Skin epidermis (tissue), 12 donors: ENCODE results near the gene DMD.

ENCODE experiments used
- H3K27ac ChIP-seq, 21 experiments: fragments of 200-600 bp; sonication (generic) in 11 of 21; one replicate each; pipeline ENCODE4 v1.5.0; 2020; ENCODE audit warnings: mild to moderate bottlenecking in 3 of 21, inconsistent platforms in 2 of 21, moderate library complexity in 2 of 21
- H3K4me3 ChIP-seq, 7 experiments: fragments of 200-600 bp; sonication (generic) in 2 of 7; one replicate each; pipeline ENCODE4 v1.5.0; 2020; ENCODE audit warnings: inconsistent platforms in 2 of 7, mild to moderate bottlenecking in 2 of 7, moderate library complexity in 1 of 7

Gene DMD

GRCh38 chrX:31314921-31315320 lies 1896.4 kb downstream of the DMD start:
- no peak overlapping the region for H3K4me3 ChIP-seq
- H3K27ac ChIP-seq: no peak overlapping the region

DNA sequence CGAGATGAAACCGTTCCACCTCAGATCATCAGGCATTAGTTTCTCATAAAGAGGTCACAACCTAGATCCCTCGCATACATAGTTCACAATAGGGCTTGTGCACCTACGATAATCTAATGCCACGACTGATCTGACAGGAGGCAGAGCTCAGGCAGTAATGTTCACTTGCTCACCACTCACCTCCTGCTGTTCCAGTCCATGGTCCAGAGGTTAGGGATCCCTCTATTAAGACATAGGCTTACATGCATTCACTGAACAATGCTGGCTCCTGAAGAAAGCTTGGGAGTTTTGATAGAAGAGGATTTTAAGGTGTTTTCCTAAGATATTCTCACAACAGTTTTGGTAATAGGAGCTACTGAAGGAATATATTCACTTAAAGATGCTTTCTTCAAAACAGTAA lies 1903.4 kb downstream of the DMD start:
- no peak overlapping the region for H3K27ac ChIP-seq

DNA sequence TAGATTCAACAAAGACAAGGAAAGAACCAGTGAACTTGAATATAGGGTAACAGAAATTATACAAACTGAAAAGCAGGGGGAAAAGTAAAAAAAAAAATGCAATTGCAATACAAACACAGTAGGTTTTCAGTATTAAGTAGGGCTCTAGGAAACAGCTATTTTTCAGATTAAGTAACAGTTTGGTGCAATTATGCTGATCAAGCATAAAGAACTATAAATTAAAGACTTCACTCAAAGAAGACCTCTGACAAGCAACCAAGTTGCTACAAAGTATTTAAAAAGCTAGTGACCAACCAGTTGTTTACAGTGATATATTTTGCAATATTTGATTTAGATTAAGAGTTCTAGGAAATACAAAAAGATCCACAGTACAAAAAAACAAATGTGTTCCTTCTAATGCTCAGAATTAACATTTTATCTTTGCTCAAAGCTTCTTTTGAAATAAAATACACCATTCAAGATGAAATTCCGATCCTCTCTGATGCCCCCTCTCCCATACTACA lies 1908.7 kb downstream of the DMD start:
- Histone ChIP-seq H3K27ac (no peak overlapping the region), H3K4me3 (no peak overlapping the region)

More for the DNA sequence above, 1903.4 kb downstream of the DMD start:
- H3K4me3 ChIP-seq: no peak overlapping the region

GRCh38 chrX:31301941-31302340 lies 1909.4 kb downstream of the DMD start:
- Histone ChIP-seq H3K27ac (no peak overlapping the region), H3K4me3 (no peak overlapping the region)

DNA sequence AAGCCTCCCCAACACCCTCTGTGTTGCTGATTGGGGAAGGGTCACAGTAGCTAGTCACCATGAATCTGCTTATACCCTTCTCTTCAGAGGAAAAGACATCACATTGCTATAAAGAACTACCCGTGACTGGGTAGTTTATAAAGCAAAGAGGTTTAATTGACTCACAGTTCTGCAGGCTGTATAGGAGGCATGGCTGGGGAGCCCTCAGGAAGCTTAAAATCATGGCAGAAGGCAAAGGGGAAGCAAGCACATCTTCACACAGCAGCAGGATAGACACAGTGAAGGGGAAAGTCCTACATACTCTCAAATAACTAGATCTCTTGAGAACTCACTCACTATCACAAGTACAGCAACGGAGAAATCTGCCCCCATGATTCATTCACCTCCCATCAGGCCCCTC lies 1910.1 kb downstream of the DMD start:
- Histone ChIP-seq H3K4me3 (no peak overlapping the region), H3K27ac (no peak overlapping the region)

DNA sequence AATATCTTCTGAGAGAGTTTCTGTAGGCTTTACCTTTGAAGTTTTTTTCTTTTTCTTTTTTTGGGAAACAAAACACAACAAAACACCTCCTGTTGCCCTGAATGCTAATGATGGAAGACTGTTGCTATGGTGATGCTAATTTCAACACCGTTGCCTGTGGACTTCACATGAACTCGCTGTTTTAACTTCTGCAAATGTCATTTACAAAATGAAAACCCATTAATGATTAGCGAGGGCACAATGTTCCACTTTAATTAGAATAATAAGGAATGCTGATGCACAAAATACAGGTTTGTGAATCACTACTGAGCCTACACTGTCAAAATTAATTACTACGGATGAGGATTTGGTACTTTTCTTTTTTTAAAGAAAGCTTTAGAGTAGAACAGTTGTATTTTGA lies 1912.4 kb downstream of the DMD start:
- Histone ChIP-seq H3K27ac (peak overlapping the region in 1 of 21 experiments; percentile 7), H3K4me3 (no peak overlapping the region)

DNA sequence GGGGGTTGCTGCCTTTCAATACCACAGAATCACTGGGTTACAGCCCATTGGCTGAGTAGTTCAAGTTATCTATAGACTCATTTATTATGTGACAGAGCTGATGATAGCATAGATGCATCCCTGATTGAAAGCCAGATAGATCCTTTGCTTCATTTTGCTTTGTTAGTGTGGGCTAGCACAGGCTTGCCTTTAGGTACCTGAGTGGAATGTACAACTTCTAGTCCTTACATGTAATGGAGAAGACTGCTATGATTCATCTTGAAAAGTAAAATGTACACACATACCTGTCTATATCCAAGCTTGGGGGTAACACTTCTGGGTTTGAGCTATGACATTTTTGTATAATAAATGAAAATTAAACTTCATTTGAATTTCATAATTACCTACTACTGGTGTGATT lies 1913.5 kb downstream of the DMD start:
- no peak overlapping the region for H3K27ac ChIP-seq
- no peak overlapping the region for H3K4me3 ChIP-seq

DNA sequence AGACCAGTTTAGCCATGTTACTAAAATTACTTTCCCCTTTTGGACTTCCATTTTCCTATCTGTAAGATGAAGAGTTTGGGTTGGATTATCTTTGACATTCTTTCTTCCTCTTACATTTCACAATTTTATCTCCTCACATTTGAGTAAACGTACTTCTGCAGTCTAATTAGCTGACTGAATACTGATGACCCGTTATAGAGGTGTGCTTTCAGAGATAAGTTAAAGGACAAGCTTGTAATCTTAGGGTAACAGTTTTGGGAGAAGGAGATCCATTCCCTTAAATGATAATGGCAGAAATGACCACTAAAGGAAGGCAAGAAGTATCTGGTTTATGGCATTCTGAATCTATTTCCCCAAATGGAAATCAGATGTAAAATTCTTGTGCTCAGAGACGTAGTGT lies 1916.9 kb downstream of the DMD start:
- no peak overlapping the region for H3K4me3 ChIP-seq
- no peak overlapping the region for H3K27ac ChIP-seq

DNA sequence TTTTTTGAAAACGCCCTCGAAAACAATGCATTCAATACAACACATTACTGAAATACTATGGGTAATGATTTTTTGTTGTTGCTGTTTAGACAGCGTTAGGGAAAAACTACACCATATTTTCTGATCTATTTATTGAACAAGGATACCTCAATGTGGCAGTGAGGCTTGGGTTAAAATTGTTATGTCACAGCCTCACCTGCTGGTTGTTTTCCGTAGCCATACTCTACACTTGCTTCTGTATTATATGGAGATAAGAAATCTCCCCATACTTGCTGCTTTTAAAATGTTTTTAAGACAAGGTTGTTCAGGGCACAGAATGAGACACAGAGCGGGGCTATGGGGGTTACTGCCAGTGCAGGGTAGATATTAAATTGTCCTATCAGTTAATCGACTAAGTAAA lies 1917.9 kb downstream of the DMD start:
- H3K27ac ChIP-seq: no peak overlapping the region
- H3K4me3 ChIP-seq: no peak overlapping the region

DNA sequence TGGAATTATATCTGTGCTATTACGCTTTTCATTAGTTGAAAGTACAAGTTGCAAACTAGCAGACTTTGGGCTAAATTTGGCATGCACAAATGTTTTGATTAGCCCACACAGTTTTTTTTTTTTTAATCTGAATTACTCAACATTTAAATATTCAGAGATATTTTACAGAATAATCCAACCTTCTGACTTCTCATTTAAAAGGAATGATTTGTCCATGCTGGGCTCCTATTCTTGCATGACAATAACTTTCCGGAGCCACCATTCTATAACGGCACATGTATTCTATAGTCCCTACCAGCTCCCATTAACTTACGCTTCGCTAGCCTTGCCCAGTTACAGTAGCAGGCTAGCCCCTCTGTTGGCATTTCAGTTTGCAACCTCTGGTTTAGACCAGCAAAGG lies 1920.2 kb downstream of the DMD start:
- no peak overlapping the region for H3K4me3 ChIP-seq
- no peak overlapping the region for H3K27ac ChIP-seq

- H3K27ac ChIP-seq: no peak overlapping the region
- H3K4me3 ChIP-seq: no peak overlapping the region
These were observed 1923.5 kb downstream of the DMD start for GRCh38 chrX:31287861-31288260.

DNA sequence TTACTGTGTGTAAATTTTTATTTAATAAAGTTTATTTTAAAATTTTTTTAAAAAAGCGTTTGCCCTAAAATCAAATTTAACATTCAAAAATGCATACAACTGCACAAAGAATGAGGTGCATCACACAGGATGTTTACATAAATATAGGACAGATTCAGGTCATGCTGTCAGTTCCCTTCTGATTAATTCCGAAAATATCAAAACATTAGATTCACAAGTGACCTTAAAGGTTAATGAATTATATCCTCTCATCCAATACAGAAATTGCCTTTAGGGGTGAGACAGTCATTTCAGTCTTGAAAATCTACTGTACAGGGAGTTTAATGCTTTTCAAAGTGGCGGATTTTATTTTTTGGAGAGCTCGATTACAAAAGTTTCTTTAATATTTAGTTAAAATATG lies 1930.8 kb downstream of the DMD start:
- H3K4me3 ChIP-seq: no peak overlapping the region

GRCh38 chrX:31279359-31279758 lies 1932.0 kb downstream of the DMD start:
- H3K4me3 ChIP-seq: no peak overlapping the region

More for the DNA sequence above, 1930.8 kb downstream of the DMD start:
- H3K27ac ChIP-seq: no peak overlapping the region

DNA sequence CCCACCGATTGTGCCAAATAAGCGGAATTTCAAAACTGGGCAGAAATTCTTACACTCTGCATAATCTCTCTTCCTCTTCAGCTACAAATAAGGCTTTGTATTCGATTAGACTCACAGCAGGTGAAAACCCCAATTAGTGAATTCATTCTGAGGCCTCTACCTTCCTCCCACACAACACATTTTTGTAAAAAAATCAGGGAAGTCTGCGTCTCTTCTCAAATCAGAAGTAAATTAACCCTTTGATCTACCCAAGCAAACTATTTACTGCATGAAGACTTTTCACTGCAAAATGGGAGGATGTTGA lies 1938.9 kb downstream of the DMD start:
- no peak overlapping the region for H3K27ac ChIP-seq
- no peak overlapping the region for H3K4me3 ChIP-seq

More at GRCh38 chrX:31279359-31279758, 1932.0 kb downstream of the DMD start:
- H3K27ac ChIP-seq: no peak overlapping the region

DNA sequence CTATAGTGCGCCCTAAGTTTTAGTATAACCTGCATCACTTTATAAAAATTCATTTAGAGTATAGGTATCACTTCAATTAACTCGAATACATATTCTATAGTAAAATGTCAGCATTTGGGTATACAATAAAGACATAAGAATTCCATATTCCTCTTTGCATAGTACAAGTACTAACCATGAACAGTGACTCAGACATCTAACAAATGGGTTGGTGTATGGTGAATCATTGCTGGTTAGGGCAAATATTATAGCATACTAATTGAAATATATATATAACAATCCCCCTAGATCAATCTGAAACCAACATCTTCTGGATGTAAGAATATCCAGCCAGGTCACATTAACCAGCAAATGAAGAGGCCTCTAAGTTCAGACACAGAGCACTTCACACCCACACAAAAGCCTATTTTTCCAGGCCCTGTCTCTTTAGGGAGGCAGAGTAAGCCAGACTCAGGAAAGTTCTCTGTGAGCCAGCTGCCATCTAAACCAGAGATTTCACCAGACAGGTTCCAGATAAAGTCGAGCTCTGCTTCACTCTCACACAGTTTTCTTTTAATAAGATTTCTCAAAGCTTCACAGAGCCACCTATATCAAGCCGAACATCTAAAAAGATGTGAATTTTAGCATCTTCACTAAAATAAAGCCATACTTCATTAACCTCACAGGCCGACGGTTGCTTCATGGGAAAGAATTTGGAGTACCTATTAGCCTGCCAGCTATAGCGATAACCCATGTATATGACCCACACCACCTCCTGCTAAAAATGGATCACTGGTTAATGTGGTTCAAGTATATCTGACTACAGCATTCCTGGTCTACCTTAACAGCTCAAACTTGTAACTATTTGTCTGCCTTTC lies 1939.5 kb downstream of the DMD start:
- Histone ChIP-seq H3K4me3 (no peak overlapping the region), H3K27ac (no peak overlapping the region)

GRCh38 chrX:31269914-31270313 lies 1941.4 kb downstream of the DMD start:
- no peak overlapping the region for H3K4me3 ChIP-seq
- H3K27ac ChIP-seq: no peak overlapping the region

- H3K4me3 ChIP-seq: no peak overlapping the region
- H3K27ac ChIP-seq: no peak overlapping the region
These were observed 1943.0 kb downstream of the DMD start for GRCh38 chrX:31268359-31268758.

DNA sequence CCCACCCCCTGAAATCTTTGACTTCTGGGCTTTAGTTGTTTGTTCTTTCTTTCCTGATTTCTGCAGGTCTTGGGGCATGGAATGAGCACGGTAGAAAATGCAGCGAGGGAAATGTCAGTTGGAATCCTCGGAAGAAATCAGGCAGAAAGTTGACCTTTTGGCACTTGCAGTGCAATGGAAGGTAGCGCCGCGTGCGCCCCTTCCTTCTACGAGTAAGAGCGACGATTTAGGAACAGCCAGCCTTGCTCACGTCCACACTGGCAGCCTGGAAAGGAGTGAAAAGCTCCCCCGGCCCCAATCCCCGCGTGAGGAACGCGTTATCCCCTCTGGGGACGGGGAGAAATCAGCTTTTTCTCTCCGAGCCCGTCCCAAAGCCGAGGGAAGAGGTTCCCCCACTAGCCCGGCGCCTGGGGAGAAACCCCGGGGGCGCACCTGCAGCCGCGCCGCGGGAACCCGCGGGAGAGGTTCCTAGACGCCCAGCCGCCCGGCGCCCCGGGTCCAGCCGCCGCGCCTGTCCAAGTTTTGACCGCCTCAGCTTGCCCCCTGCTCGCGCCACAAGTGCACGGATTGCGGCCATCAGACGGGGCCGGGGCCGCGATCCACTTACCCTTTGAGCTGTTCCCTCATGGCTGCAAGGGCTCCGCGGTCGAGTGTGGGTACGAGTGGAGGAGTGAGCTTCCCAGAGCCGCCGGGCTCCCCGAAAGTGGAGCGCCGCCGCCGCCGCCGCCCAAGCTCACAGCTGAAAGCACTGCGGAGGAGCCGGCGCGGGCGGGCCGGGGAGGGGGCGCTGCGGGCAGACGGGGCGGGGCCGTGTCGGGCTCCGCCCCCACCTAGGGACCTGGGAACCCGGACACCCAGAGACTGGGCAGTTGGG lies 1944.9 kb downstream of the DMD start:
- peak overlapping the region; percentile 37 to 62 (median 45) for H3K4me3 ChIP-seq
- H3K27ac ChIP-seq: peak overlapping the region in 18 of 21 experiments; percentile 18 to 85 (median 70)

GRCh38 chrX:31265383-31265782 lies 1946.0 kb downstream of the DMD start:
- Histone ChIP-seq H3K27ac (peak overlapping the region in 2 of 21 experiments; percentile 37 to 81), H3K4me3 (peak overlapping the region in 3 of 7 experiments; percentile 11 to 62 (median 59))

GRCh38 chrX:31260351-31260750 lies 1951.0 kb downstream of the DMD start:
- Histone ChIP-seq H3K27ac (peak overlapping the region in 1 of 21 experiments; percentile 7), H3K4me3 (no peak overlapping the region)

DNA sequence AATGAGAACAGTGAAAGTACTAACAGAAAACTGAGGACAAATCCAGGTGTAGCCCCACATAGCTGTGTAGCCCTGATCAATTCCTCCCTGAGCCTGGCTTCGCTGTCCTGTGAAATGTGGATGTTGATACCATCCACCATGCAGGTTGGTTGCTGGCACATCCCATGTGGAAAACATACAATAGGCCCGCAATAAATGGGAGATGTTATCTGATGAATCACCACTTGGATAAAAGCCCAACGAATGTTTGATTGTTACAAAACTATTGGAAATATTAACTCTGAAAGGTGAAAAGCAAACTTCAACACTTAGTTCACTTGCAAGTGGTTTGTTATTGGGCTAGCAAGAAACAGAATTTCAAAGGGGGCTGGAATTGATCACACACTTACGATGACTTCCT lies 1953.2 kb downstream of the DMD start:
- no peak overlapping the region for H3K4me3 ChIP-seq
- H3K27ac ChIP-seq: no peak overlapping the region
